CD1c-positive myeloid dendritic cell (primary cell): ENCODE data around the gene SLC22A3.
"Not testable (repeated sequence)": the region's sequence is repeated elsewhere in the genome, so short reads cannot be mapped to it uniquely, and the experiment has no call there.

ENCODE experiments used
- DNase-seq: peaks from one replicate; pipeline ENCODE4 v3.0.0-alpha.2; 2016; ENCODE audit errors: extremely low spot score

SLC22A3 gene

DNA sequence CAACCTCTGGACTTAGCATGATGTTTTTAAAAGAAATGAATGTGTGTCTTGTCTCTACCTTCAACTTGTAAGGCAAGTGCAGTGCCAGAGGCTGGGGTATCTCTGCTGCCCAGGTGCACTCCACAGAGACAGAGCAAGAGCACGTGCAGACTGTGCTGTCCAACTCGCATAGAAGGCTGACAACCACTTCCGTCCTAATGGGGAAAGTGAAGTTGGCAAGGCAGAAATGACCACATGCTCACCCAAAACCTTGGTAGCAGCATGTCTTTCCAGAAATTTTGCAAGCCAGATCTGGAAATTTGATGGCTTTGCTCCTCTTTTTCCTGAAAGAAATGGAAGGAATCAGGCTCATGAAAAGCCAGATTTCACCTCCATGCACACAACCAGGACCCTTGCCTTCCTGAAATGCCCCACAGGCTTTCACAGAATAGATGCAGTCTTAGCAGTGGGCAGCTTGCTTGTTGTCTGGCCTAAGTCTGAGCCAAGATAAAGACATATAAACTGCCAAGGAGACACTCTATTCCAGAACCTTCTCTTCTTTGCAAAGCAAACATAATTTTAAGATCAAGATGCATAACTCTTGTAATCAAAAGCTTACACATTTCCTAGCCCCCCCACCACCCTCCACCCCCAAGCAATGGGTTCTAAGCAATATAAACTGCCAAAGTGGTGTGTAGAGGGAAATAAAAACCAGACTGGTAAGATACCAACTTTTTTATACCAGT is 26.8 kb downstream of the SLC22A3 start:
- DNase-seq: no peak

DNA sequence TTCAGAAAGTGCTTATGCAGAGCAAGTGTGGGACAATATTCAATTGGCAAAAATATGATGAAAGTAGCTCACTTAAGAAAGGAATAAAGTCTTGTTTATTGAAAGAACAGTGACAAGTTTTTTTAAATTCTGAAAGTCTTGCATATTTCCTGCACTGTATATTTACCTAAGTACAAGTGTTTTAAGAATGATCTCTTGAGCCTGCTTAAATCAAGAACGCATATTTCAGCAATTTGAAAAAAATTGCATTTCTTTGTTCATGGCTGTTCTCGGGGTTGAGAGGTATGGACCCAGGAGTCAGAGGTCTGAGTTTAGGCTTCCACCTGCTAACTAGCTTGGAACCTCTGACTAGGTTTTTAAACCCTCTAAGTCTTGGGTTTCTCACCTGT is 27.4 kb downstream of the SLC22A3 start:
- DNase-seq: no peak

DNA sequence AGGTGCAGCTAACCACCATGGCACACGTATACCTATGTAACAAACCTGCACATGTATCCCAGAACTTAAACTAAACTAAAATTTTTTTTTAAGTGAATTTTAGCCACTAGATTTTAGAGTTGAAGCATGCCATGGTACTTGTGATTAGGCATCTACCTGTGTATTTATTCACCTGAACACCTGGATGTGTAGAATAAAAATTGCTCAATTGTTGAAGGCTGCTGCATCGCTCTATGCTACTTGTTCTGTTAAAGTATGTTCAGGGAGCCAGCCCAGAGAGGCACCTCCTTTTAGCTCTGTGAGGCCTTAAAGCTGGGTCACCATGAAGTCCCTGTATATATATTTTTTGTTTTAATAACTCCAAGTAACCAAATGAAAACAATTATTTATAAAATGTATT is 28.3 kb downstream of the SLC22A3 start:
- no peak for DNase-seq

DNA sequence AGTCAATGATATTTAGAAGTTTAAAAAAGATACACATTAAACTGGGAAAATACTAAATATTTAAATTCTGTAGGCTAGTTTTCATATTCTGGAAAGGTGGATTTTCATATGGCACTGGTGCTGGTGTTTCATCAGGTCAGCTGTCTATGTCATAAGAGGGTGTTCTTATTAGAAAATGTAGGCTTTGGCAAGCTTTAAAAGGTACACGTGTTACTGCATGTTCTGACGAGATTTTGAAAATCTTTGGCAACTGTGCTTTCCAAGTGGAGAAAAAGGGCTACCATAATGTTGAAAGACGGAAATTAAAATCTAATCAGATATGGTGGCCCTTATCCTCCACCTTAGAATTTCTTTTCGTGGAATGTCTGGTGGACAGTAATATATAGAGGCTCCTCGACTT is 30.0 kb downstream of the SLC22A3 start:
- no peak for DNase-seq

DNA sequence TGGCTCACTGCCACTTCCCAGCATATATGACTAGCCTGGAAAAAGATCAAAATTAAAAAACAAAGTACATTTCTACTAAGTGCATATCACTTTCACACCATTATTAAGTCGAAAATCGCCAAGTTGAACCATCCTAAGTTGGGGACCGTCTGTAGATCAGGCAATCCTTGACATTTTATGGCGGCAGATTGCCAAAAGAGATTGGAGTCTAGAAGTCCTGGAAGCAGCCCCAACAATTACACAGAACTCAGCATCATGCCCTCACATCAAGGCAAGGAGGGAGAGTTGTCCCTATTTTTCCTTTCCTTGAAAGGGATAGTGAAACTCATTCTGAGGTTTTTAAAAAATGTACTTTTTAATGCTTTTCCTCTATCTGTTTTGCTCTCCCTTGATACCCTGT is 30.7 kb downstream of the SLC22A3 start:
- DNase-seq: no peak

DNA sequence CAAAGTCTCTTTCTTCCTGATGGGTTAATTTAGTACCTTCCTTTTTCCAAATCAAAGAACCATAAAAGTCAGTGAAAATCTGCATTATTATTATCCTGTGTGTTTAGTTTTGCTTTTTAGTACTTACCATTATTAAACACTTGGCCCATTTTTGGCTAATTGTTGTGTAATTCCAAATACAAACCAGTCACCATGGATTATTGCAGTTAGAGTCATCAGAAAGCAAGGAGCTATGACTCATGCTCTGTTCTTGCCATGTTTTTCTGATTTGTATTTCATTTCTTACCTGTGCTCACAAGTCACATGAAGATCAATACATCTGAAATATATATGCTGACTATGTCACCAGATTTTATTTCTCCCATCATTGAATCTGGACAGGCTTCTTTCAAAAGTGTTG is 31.3 kb downstream of the SLC22A3 start:
- DNase-seq: no peak

DNA sequence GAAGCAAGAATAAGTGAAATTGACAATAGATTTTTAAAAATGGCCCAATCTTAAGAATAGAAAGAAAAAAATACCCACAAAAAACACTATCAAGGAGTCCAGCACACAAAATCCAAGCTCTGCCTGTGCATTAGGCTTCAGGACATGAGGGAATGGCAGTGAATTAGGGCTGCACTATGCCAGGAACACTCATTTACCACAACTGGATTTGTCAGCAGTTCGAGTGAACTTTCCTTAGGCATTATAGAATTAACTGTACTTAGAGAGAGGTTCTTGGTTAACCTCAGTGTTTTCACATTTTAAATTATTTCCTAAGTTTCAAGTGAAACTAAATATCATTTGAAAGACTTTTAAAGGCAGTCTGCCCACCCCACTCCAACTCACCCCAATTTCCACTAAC is 34.8 kb downstream of the SLC22A3 start:
- no peak for DNase-seq

DNA sequence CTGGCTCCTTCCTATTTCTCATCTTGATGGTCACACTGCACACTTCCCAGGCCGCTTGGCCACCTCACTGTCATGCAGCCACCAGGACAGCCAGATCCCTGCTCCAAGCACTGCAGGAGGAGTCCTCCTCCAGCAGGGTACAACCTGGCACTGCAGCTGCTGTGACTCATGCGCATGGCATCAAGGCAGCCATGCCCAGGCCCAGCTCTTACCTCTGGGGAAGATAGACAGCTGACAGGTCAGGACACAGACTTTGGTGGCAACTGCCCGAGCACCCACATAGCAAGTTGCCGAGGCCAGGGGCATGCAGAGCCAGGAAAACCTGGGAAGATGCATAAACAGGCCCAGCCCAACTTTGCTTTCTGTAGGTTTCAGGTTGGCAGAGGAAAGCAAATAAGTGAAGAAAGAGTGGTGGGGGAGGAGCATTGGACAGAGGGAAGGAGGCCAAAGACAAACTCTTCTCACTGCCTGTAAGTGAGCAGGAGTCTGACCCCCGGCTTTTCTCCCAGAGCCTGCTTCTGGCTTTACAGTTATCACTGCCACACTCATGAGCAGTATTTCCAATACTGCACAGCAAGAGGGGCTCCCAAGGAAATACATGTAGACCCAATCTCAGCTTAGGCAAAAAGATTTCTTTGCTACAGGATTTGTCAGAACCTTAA is 38.8 kb downstream of the SLC22A3 start:
- DNase-seq: no peak

DNA sequence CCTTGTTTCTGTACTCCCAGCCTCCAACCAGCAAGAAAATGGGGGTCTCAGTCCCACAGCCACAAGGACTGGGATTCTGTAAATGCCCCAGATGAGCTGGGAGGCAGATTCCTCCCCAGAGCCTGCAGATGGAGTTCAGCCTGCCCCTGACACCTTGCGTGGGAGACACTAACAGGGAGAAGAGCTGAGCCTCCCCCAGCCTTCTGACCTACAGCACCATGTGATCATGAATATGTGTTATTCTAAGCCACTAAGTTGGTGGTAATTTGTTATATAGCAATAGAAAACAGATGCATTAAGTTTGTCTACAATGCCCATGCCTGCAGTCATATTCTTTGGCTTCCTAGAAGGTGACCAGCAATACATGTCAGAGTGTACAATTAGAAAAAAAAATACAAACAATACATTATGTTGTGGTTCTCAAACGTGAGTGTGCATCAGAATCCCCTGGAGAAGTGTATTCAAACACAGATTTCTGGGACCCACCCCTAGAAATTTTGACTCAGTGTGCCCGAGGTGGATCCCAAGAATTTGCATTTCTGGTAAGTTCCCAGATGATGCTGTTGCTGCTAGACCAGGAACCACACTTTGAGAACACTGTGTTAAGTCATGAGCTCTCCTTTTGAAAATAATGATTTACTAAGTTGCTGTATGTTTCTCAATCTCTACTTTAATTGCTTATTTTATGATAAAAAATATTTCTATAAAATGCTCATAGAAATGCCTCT is 39.9 kb downstream of the SLC22A3 start:
- no peak for DNase-seq

DNA sequence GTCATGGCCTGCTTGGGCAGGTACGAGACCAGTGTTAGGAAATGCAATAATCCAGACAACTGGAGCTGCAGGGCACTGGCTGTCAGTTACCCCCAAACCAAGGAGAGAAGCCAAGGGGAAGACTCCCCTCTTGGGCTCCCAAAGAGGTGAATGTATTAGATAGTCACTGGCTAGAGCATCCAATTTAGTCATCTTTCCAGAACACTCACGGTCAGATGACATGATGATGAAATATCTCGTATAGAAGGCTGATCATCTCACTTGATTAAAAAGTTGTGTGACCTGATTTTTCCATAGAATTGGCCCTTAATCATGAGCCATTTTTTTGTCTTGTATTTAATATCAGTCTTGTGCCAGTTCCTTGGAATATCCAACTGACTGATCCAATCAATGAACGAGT is 40.7 kb downstream of the SLC22A3 start:
- no peak for DNase-seq

DNA sequence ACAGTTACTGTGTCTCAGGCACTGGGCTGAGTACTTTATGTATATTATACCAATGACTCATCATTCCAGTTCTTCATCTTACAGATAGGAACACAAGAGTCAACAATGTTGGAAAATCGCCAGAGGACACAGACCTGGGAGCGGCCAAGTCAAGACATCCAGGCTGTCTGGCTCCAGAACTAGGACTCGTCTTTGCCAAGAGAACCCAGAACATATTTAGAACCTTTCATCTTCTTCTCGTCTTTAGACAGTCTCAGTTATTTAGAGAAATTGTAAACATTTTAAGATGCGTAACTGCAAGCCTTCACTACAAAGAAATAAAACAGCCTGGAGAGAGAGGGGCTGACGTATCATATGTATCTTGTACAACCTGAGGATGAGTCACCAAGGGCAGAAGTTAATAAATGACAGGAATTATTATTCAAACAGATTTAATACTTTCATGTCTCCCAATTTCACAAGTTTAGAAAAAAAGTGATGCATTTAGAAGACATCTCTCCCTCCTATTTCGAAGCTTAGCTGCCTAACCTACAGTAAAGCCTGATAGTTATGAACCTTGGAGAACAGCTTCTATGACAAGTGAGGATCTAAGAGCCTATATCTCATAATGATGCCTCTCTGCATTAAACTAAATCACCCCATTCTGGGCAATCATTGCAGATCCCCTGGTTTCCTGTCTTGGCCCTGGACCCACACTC is 43.4 kb downstream of the SLC22A3 start:
- no peak for DNase-seq

DNA sequence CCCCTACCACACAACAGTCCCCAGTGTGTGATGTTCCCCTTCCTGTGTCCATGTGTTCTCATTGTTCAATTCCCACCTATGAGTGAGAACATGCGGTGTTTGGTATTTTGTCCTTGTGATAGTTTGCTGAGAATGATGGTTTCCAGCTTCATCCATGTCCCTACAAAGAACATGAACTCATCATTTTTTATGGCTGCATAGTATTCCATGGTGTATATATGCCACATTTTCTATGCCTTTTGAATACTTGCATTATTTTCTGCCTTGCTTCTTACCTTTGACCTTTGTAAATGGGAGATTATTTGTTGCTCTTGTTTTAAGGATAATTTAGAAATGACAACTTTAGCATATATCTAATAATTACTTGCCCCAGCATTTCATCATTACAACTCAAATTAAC is 45.3 kb downstream of the SLC22A3 start:
- DNase-seq: not testable (repeated sequence)

DNA sequence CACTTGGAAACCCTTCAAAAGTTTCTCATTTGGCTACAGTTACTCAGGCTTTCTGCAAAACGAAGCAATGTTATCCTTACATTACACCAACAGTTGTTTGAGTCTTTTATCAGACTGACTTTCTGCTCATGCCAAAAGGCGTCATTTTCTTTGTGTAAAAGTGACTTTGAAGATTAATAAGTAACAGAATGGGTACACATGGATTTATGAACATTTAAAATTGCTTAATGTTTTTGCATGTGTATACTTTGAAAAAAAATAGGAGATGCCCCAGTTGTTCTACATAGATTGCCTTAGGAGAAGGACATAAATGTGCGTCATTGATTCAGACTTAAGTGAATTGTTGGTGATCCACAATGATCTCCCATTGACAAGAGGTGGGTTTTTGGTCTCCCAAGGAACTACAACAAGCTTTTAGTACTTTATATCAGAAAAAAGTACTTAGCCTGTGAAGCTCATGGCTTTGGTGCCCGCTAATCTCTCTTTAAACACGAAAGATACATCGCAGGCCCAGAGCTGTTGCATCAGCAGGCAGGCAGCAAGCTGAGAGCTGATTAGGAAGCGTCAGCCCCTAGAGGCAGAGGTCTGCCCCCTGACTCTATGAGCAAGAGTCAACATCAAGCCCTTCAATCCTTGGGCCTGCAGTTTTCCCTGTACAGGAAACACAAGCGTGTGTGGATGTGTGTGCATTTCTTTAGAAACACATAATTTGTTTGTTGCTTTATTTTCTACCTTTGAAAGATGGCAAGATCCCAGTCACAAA is 45.9 kb downstream of the SLC22A3 start:
- DNase-seq: no peak

DNA sequence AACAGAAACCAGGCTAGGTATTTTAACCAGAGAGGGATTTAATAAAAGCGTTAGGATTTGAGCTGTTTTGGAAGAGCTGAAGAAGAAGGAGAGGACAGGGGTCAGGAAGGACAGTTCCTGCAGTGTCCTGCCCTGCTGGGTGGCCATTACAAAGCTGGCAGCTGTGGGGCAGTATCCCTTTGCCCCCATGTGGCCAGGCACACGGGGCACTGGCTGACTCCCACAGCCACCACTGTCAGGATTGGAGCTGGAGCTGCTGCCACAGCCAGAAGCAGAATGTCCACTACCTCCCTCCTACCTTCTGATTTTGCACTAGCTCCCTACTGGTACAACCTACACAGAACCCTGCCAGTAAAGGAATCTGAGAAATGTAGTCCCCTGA is 46.5 kb downstream of the SLC22A3 start:
- DNase-seq: no peak

DNA sequence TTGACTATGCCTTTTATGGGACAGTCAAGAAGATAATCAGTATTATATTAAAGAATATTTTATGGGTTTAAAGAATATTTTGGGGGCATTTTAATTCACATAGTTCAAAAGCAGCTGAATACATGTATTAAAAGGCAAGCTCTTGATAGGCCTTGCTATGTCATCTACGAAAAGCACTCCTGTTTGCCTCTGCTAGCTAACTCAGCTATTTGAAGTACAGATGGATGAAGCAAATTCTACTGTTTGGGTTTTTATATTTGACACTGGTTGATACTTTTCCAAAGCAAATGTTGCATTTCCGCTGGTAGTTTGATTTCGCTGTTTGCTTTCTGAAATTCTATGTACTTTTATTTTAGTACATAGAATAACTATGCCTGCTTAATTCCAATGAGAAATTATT is 47.0 kb downstream of the SLC22A3 start:
- no peak for DNase-seq

DNA sequence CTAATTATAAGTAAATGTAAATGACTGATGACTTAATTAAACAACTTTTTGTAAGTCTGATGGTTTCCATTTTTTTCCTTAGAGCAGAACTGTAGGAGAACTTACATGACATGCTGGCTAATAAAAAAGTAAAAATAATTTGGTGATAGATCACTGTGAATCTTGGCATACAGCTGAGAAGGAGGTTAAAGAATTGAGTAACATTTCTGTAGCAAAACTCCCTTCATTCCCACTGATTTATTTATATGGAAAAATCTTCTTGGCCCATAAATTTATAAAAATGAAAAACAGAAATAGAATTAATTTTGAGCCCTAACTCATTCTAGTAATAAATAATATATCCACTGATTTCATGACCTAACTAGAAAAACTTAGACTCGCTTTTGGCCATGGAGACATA is 48.1 kb downstream of the SLC22A3 start:
- no peak for DNase-seq

DNA sequence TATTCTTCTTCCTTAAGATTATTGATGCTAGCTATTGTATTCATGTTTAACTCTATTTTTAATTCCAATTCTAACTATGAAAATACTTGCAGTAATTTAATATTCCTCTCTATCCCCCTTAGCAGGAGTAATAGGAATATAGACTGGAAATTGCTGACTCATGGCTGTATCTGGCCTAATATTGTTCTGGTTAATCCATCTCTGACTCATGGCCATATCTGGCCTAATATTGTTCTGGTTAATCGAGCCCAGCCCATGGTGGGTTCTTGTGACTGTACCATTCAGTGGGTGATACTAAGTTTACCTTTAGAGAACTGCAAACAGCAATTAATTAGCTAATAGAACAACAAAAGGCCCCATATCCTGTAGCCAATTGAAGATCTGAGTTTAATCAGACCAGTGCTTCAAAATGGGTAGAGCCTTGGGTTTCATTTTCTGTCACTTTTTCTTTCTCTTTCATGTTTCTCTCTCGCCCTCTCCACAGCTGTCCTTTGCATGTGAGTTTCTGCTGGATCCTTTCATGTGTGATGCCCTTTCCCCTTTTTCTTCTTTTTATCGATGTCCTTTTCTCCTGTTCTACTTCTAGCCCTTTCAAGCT is 50.6 kb downstream of the SLC22A3 start:
- DNase-seq: no peak

DNA sequence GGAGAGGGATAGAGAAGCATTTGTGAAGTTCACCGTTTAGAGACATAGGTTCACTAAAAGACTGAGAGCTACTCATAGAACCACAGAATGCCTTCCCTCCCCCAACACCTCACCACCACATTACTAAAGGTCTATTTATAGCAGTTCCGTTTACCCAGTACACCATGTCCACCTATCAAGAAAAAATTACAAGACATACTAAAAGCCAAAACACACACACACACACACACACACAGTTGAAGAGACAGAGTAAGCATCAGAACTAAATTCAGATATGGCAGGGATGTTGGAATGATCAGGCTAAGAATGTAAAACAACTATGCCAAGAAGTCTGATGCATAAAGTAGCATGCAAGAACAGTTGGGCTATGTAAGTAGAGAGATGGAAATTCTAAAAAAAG is 52.3 kb downstream of the SLC22A3 start:
- DNase-seq: no peak

DNA sequence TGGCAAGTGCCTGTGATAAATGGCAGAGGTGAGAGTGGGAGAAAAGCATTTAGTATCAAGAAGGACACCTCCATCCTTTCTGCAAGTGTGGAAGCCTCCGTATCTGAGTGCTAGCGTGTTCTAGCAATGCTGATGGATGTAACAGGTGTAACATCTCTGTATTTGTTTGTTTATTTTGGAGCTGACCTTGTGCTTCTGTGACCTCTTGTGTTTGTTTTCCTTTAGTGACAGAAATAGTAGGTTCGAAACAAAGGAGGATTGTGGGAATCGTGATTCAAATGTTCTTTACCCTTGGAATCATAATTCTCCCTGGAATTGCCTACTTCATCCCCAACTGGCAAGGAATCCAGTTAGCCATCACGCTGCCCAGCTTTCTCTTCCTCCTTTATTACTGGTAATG is 60.4 kb downstream of the SLC22A3 start:
- DNase-seq: no peak

DNA sequence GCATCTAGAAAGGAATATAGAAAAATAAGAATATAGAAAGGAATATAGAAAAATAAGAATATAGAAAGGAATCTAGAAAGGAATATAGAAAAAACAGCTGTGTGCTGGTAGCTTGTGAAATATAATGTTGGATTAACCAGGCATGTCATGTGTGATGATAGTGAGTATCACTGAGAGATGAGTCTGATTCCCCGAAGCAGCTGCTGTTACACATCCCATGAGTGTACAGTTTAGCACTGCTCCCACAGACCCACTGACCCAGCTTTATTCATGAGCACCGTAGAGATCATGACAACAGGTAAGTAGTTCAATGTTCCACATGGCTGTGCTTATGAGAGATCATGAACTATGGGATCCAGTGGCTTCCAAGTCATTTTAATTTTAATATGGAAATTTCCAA is 64.8 kb downstream of the SLC22A3 start:
- no peak for DNase-seq

DNA sequence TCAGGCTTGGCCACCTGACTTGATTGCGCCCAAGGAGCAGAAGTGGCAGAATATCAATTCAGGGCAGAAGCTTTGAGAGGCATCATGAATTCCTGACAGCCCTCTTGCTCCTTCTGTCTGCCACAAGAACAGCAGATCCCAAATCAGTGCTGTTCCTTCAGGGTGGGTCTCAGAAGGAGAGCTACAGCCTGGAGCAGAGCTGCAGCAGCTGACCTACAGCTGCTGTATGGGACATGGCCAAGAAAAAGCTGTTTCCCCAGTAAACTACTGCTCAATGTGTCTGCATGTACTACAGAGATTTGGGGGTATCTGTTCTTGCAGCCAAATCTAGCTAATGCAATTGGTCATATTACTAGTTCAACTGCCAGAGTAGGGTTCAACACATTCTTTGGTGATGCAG is 69.0 kb downstream of the SLC22A3 start:
- DNase-seq: no peak
